Measurements from ENCODE around the gene RILPL2.
"Not testable (repeated sequence)": the region's sequence is repeated elsewhere in the genome, so short reads cannot be mapped to it uniquely, and the experiment has no call there.

RILPL2 gene

DNA sequence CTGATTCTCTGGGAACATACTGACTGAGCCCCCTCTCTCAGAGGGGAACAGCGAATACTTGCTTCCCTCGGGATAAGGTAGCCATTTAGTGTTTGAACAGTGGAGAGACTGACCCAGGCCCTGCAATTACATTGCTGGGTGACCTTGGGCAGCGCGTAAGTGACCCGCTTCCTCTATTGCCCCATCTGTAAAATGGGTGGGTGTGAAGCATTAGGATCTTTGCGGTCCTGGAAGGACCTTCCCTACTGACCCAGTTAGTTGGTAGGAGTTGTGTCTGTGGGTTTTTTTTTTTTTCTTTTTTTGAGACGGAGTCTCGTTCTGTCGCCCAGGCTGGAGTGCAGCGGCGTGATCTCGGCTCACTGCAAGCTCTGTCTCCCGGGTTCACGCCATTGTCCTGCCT is 53.8 kb downstream of the RILPL2 start:
- no peak for DNase-seq (ENCODE audit: low read depth in 2 of 2)

DNA sequence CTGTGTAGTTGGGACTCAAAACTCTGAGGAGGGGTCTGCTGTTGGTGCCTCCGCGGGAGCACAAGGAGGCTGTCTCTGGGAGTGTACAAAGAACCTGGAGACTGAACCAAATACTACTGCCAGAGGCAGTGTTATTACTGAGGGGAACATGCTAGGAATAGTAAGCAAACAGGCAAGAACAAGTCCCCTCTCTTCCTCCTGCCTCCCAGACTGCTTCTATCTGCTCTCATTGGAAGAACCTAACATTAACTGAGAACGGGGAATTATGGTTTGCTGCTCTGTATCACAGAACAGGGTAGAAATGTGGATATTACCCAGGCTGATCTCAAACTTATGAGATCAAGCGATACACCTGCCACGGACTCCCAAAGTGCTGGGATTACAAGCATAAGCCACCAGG is 57.1 kb downstream of the RILPL2 start:
- DNase-seq (ENCODE audit: low read depth in 2 of 2): no peak

- not testable (repeated sequence) for DNase-seq (ENCODE audit: low read depth in 2 of 2)
These were observed 64.1 kb downstream of the RILPL2 start for GRCh38 chr12:123372415-123372814.

- DNase-seq (ENCODE audit: low read depth in 2 of 2): not testable (repeated sequence)
These were observed 64.7 kb downstream of the RILPL2 start for GRCh38 chr12:123371667-123372368.

- no peak for DNase-seq (ENCODE audit: low read depth in 2 of 2)
These were observed 67.3 kb downstream of the RILPL2 start for GRCh38 chr12:123369229-123369628.

- DNase-seq (ENCODE audit: low read depth in 2 of 2): not testable (repeated sequence)
These were observed 68.1 kb downstream of the RILPL2 start for GRCh38 chr12:123368431-123368830.

- DNase-seq (ENCODE audit: low read depth in 2 of 2): no peak
These were observed 69.0 kb downstream of the RILPL2 start for GRCh38 chr12:123367511-123367910.
